ENCODE results near the gene TMEM248. TPM values are rescaled to one million over a fixed set of nuclear protein-coding genes. Genes with fewer than 3 reads are reported as not detected.
"Not testable (repeated sequence)": the region's sequence is repeated elsewhere in the genome, so short reads cannot be mapped to it uniquely, and the experiment has no call there.

The TMEM248 gene
- total and polyA plus RNA-seq, 2 of the 13 experiments (the other 11 are each of a cell fraction or from before 2014, with no cell fraction given): 54.3 to 109 TPM

DNA sequence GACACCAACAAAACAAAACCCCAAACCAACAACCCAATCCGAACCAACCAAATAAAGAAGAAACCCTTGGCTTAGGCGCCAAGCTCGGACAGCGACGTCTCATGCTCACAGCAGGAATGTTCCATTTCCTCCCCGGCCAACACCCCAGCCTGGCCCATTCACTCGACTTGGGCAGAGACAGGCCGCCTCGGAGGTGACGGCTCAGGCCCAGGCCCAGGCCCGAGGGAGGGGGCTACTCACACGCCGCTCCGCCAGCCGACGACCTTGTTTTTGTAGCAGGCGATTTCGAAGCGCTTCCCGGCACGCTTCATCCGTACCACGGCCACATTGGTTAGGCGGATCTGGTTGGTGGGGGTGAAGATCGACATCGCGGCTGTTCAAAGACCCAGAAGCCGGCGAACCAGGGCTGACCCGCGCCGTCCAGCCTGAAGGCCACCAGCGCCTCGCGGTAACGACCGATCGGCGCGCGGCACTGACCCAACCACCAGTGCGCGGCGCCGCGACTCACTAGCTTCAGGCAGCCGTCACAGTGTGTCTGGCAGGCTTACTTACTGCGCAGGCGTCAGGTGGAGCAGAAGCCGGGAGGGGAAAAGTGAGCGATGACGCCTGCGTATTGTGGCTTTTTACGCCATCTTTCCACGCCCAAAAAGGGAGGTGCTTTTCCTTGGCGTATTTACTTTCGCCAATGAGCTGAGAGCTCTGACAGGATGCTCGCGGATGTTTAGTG lies 74.2 kb downstream of the TMEM248 start, which contains the start of gene SBDS (continued):
- TF ChIP-seq RARA (CRISPR knock-in tag; IDR thresholded peaks at IDR 0.05): peak; percentile 24; the same call in 1 of the 2 replicates
- peak; percentile 67 for TF ChIP-seq ATF1 (CRISPR knock-in tag; IDR thresholded peaks at IDR 0.05)
- 0 out of 2 replicates have a peak, but pooled peaks have one; percentile 31 for TF ChIP-seq HNRNPL (IDR thresholded peaks at IDR 0.05; ENCODE audit: low read depth, low read length)
- TF ChIP-seq, protein P1, sequence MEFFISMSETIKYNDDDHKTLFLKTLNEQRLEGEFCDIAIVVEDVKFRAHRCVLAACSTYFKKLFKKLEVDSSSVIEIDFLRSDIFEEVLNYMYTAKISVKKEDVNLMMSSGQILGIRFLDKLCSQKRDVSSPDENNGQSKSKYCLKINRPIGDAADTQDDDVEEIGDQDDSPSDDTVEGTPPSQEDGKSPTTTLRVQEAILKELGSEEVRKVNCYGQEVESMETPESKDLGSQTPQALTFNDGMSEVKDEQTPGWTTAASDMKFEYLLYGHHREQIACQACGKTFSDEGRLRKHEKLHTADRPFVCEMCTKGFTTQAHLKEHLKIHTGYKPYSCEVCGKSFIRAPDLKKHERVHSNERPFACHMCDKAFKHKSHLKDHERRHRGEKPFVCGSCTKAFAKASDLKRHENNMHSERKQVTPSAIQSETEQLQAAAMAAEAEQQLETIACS (CRISPR knock-in tag; IDR thresholded peaks at IDR 0.05): peak; percentile 79
- TF ChIP-seq ZBTB42 (CRISPR knock-in tag; IDR thresholded peaks at IDR 0.05): 0 out of 2 replicates have a peak, but pooled peaks have one; percentile 80
- peak; percentile 39; the same call in 1 of the 2 replicates for TF ChIP-seq ZBTB38 (CRISPR knock-in tag; IDR thresholded peaks at IDR 0.05)
- TF ChIP-seq FOXP1, NONO (IDR thresholded peaks at IDR 0.05): not testable (repeated sequence)
- TF ChIP-seq FOXP1 (CRISPR knock-in tag; IDR thresholded peaks at IDR 0.05): peak; percentile 34; the same call in 1 of the 2 replicates
- TF ChIP-seq NONO (CRISPR knock-in tag; conservative IDR thresholded peaks at IDR 0.05): peak; percentile 57
- peak; percentile 33; the same call in 1 of the 2 replicates for TF ChIP-seq ZSCAN9 (CRISPR knock-in tag; IDR thresholded peaks at IDR 0.05; ENCODE audit: borderline replicate concordance)
- peak; percentile 44; the same call in 1 of the 2 replicates for TF ChIP-seq ZNF331 (CRISPR knock-in tag; IDR thresholded peaks at IDR 0.05)
- peak; percentile 54; the same call in 1 of the 2 replicates for TF ChIP-seq ZNF574 (CRISPR knock-in tag; IDR thresholded peaks at IDR 0.05)
- TF ChIP-seq, protein P2, sequence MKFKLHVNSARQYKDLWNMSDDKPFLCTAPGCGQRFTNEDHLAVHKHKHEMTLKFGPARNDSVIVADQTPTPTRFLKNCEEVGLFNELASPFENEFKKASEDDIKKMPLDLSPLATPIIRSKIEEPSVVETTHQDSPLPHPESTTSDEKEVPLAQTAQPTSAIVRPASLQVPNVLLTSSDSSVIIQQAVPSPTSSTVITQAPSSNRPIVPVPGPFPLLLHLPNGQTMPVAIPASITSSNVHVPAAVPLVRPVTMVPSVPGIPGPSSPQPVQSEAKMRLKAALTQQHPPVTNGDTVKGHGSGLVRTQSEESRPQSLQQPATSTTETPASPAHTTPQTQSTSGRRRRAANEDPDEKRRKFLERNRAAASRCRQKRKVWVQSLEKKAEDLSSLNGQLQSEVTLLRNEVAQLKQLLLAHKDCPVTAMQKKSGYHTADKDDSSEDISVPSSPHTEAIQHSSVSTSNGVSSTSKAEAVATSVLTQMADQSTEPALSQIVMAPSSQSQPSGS (CRISPR knock-in tag; IDR thresholded peaks at IDR 0.05): peak; percentile 63; the same call in 1 of the 2 replicates
- peak; percentile 64; the same call in 1 of the 2 replicates for TF ChIP-seq ZNF772 (CRISPR knock-in tag; IDR thresholded peaks at IDR 0.05)
- peak; percentile 98 for TF ChIP-seq ZNF777 (CRISPR knock-in tag; IDR thresholded peaks at IDR 0.05)
- TF ChIP-seq POLR2G (IDR thresholded peaks at IDR 0.05; ENCODE audit: low read depth, low read length): peak; percentile 90
- peak; percentile 89 for TF ChIP-seq ZNF605 (CRISPR knock-in tag; IDR thresholded peaks at IDR 0.05)
- peak; percentile 89 for TF ChIP-seq ZNF501 (CRISPR knock-in tag; IDR thresholded peaks at IDR 0.05)
- TF ChIP-seq, protein P3, sequence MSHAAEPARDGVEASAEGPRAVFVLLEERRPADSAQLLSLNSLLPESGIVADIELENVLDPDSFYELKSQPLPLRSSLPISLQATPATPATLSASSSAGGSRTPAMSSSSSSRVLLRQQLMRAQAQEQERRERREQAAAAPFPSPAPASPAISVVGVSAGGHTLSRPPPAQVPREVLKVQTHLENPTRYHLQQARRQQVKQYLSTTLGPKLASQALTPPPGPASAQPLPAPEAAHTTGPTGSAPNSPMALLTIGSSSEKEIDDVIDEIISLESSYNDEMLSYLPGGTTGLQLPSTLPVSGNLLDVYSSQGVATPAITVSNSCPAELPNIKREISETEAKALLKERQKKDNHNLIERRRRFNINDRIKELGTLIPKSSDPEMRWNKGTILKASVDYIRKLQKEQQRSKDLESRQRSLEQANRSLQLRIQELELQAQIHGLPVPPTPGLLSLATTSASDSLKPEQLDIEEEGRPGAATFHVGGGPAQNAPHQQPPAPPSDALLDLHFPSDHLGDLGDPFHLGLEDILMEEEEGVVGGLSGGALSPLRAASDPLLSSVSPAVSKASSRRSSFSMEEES (CRISPR knock-in tag; IDR thresholded peaks at IDR 0.05): peak; percentile 19; the same call in 1 of the 2 replicates
- TF ChIP-seq KDM2A (CRISPR knock-in tag; IDR thresholded peaks at IDR 0.05; ENCODE audit: borderline replicate concordance, low read depth): peak; percentile 88
- TF ChIP-seq BRF2 (CRISPR knock-in tag; IDR thresholded peaks at IDR 0.05): 0 out of 2 replicates have a peak, but pooled peaks have one; percentile 40
- peak; percentile 38; the same call in 1 of the 2 replicates for TF ChIP-seq HDAC1 (CRISPR knock-in tag; IDR thresholded peaks at IDR 0.05)
